LNCaP clone FGC (cell line): ENCODE measurements around the gene RALGPS1.
"Not testable (repeated sequence)": the region's sequence is repeated elsewhere in the genome, so short reads cannot be mapped to it uniquely, and the experiment has no call there.

Experiments
- DNase-seq: peaks from one replicate; pipeline ENCODE4 v3.0.0-alpha.2; 2011; ENCODE audit warnings: low read depth
- H3K4me3 ChIP-seq: 2 replicates; pipeline ENCODE4 v1.5.1; 2011; ENCODE audit warnings: mild to moderate bottlenecking, low read depth, low read length, control low read depth
- CTCF ChIP-seq: IDR thresholded peaks from 2 replicates; pipeline ENCODE4 v1.5.1; 2012; ENCODE audit warnings: mild to moderate bottlenecking; ENCODE audit not compliant: control insufficient read depth, insufficient read depth; ENCODE audit errors: extremely low read depth

RALGPS1 gene

DNA sequence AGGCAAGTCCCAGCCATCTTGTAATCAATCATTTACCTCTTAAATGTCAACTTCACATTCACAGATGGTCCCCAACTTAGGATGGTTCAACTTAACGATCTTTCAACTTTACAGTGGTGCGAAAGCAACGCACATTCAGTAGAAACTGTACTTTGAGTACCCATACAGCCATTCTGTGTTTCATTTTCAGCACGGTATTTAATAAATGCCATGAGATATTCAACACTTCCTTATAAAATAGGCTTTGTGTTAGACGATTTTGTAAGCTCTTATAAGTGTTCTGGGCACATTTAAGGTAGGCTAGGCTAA, 254.9 kb downstream of the RALGPS1 start:
- H3K4me3 ChIP-seq = no peak overlapping the region
- TF ChIP-seq CTCF = no peak
- no peak for DNase-seq

DNA sequence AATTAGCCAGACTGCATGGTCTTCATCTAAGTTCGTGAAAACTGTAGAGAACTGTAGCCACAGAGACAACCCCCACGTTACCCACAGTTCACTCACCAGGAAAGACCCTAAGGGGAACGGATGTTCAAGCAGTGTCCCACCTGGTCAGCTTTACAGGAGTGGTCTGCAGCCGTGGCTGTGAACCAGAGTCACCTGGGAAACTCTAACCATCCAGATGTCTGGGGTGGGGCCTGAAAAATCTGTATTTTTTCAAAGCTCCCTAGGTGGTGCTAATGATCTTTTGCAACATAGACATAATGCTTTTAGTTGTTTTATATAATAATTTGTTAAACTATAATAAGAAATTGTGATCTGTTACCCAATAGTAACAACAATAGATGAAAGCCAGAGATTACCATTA, 255.5 kb downstream of the RALGPS1 start:
- no peak for TF ChIP-seq CTCF
- no peak overlapping the region for H3K4me3 ChIP-seq
- DNase-seq = no peak

GRCh38 chr9:127170652-127171051, 256.1 kb downstream of the RALGPS1 start:
- DNase-seq = no peak
- no peak overlapping the region for H3K4me3 ChIP-seq
- no peak for TF ChIP-seq CTCF

DNA sequence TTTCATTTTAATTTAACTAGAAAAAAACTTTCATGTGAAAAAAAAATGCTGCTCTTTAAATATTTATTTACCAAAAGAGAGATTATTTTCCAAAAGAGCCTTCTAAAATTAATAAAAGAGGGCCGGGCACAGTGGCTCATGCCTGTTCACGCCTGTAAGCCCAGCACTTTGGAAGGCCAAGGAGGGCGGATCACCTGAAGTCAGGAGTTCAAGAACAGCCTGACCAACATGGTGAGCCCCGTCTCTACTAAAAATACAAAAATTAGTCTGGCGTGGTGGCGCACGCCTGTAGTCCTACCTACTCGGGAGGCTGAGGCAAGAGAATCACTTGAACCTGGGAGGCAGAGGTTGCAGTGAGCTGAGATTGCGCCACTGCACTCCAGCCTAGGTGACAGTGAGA, 256.8 kb downstream of the RALGPS1 start:
- not testable (repeated sequence) for H3K4me3 ChIP-seq

DNA sequence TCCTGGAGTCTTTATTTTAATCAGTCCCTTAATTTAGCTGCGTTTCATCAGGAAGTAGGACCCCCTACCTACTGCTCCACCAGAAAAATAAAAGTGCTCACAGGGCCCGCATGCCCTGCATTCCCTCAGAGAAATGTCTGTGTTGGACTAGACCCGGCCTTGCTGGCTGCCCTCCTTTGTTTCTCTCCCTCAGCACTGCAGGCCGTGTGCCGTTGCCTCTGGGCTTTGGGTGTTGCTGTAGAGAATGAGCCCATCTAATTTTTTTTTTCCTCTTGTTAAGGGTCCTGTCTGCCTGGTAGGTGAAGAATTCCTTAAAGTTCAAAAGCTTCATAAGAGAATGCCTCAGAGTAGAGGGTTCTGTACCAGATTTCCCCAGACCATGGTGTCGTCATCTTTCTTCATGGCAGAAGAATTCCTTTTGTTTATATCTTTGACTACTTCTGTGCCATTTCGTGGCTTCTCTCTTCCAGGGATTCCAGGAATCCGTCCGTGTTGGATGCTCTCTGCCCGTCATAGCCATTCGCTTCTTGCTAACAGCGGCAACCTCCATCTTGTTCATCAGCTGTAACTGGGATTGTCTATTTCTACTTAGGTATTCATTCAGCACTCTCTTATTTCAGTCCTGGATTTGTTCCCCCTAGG, 257.6 kb downstream of the RALGPS1 start:
- DNase-seq = no peak
- TF ChIP-seq CTCF = no peak
- H3K4me3 ChIP-seq = no peak overlapping the region

More for the DNA sequence above, 256.8 kb downstream of the RALGPS1 start:
- DNase-seq = not testable (repeated sequence)

DNA sequence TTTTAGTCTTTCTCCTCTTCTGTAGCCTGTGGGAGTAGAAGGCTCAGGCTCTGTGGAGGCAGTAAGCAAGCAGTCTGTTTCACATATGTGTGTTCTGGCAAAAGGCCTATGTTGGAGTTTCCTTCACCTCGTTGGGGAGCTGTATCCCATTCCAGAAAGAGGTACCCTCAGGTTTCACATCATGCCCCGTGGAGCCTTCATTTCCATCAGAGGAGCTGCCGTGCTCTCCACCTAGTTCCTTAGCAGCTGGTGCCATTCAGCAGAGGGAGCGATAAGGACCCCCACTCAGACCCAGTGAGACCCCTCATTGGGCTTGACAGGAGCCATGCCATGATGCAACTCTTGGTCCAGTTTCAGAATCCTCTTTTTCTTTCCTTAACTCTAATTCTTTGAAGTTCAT, 258.5 kb downstream of the RALGPS1 start:
- no peak for TF ChIP-seq CTCF
- no peak for DNase-seq
- no peak overlapping the region for H3K4me3 ChIP-seq

- no peak for TF ChIP-seq CTCF
- DNase-seq = no peak
- no peak overlapping the region for H3K4me3 ChIP-seq
Measured at GRCh38 chr9:127174386-127175318, 260.1 kb downstream of the RALGPS1 start.
